Memory B cell (primary cell): Measurements from ENCODE around the gene WBP1L.
A peak's percentile ranks its signal among the peaks of the same experiment; 100 is the strongest.

ENCODE experiments used
- ATAC-seq: fragments of 150-1000 bp; cut with Tn5 transposase; 2 replicates; pipeline ENCODE4 v1.10.0; 2021; ENCODE audit warnings: low read depth, mild to moderate bottlenecking, moderate library complexity
- DNase-seq, 2 donors: peaks; one replicate each; pipeline ENCODE4 v3.0.0; 2022; ENCODE audit warnings: low spot score in 2 of 2
- H3K27ac Mint-ChIP-seq: one replicate; pipeline ENCODE4 v1.8.0; 2022; ENCODE audit warnings: mild to moderate bottlenecking, moderate library complexity, mixed read lengths
- H3K27me3 Mint-ChIP-seq: one replicate; pipeline ENCODE4 v1.8.0; 2022; ENCODE audit warnings: mixed read lengths
- H3K36me3 Mint-ChIP-seq: one replicate; pipeline ENCODE4 v1.8.0; 2022; ENCODE audit warnings: mild to moderate bottlenecking, mixed read lengths
- H3K4me1 Mint-ChIP-seq: one replicate; pipeline ENCODE4 v1.8.0; 2022; ENCODE audit warnings: mixed read lengths
- H3K4me3 Mint-ChIP-seq: one replicate; pipeline ENCODE4 v1.8.0; 2022; ENCODE audit warnings: mild to moderate bottlenecking, moderate library complexity, mixed read lengths
- H3K9me3 Mint-ChIP-seq: one replicate; pipeline ENCODE4 v1.8.0; 2022; ENCODE audit warnings: mixed read lengths

The WBP1L gene

GRCh38 chr10:102773986-102774385 lies 30.2 kb downstream of the WBP1L start:
- Mint-ChIP-seq H3K27me3 (no peaks in the 10 kb centered on the region), H3K9me3 (no peaks in the 10 kb centered on the region), H3K36me3 (peaks cover 2% of the 10 kb centered on the region), H3K4me3 (no peak overlapping the region), H3K4me1 (peaks cover 28% of the 10 kb centered on the region), H3K27ac (peak overlapping the region; percentile 3)
- DNase-seq, result no peak
- no peak for ATAC-seq

GRCh38 chr10:102775201-102775934 lies 31.6 kb downstream of the WBP1L start:
- Mint-ChIP-seq H3K27me3 (no peaks in the 10 kb centered on the region), H3K27ac (no peak overlapping the region), H3K4me1 (peaks cover 24% of the 10 kb centered on the region), H3K4me3 (no peak overlapping the region), H3K36me3 (peaks cover 3% of the 10 kb centered on the region), H3K9me3 (no peaks in the 10 kb centered on the region)
- no peak for ATAC-seq
- no peak for DNase-seq

GRCh38 chr10:102775935-102776669 lies 32.4 kb downstream of the WBP1L start:
- Mint-ChIP-seq H3K36me3 (peaks cover 3% of the 10 kb centered on the region), H3K4me3 (no peak overlapping the region), H3K9me3 (no peaks in the 10 kb centered on the region), H3K4me1 (peaks cover 24% of the 10 kb centered on the region), H3K27ac (no peak overlapping the region), H3K27me3 (no peaks in the 10 kb centered on the region)
- DNase-seq (no peak), ATAC-seq (no peak)

GRCh38 chr10:102776779-102777456 lies 33.2 kb downstream of the WBP1L start:
- peaks cover 26% of the 10 kb centered on the region for H3K4me1 Mint-ChIP-seq
- H3K27ac Mint-ChIP-seq, result no peak overlapping the region
- H3K9me3 Mint-ChIP-seq, result no peaks in the 10 kb centered on the region
- no peak for DNase-seq
- no peak overlapping the region for H3K4me3 Mint-ChIP-seq
- peaks cover 4% of the 10 kb centered on the region for H3K36me3 Mint-ChIP-seq
- no peak for ATAC-seq
- no peaks in the 10 kb centered on the region for H3K27me3 Mint-ChIP-seq

GRCh38 chr10:102777711-102778453 lies 34.1 kb downstream of the WBP1L start:
- Mint-ChIP-seq H3K4me1 (peaks cover 30% of the 10 kb centered on the region), H3K9me3 (no peaks in the 10 kb centered on the region), H3K36me3 (peaks cover 4% of the 10 kb centered on the region), H3K4me3 (no peak overlapping the region), H3K27me3 (no peaks in the 10 kb centered on the region), H3K27ac (no peak overlapping the region)
- ATAC-seq (no peak), DNase-seq (no peak)

- Mint-ChIP-seq H3K4me3 (no peak overlapping the region), H3K27ac (no peak overlapping the region), H3K4me1 (peaks cover 36% of the 10 kb centered on the region), H3K36me3 (peaks cover 6% of the 10 kb centered on the region), H3K9me3 (no peaks in the 10 kb centered on the region), H3K27me3 (no peaks in the 10 kb centered on the region)
- DNase-seq, result no peak
- ATAC-seq, result no peak
Measured at GRCh38 chr10:102778781-102779180, 35.0 kb downstream of the WBP1L start.

- H3K27ac Mint-ChIP-seq, result no peak overlapping the region
- peaks cover 31% of the 10 kb centered on the region for H3K4me1 Mint-ChIP-seq
Measured at GRCh38 chr10:102779680-102780526, 36.2 kb downstream of the WBP1L start.

GRCh38 chr10:102780527-102780808 lies 36.7 kb downstream of the WBP1L start:
- DNase-seq (no peak), ATAC-seq (no peak)
- Mint-ChIP-seq H3K27ac (no peak overlapping the region), H3K36me3 (peaks cover 6% of the 10 kb centered on the region), H3K4me1 (peaks cover 29% of the 10 kb centered on the region), H3K4me3 (no peak overlapping the region), H3K9me3 (no peaks in the 10 kb centered on the region), H3K27me3 (no peaks in the 10 kb centered on the region)

More at GRCh38 chr10:102779680-102780526, 36.2 kb downstream of the WBP1L start:
- H3K36me3 Mint-ChIP-seq, result peaks cover 6% of the 10 kb centered on the region
- no peak for DNase-seq
- H3K27me3 Mint-ChIP-seq, result no peaks in the 10 kb centered on the region
- no peak for ATAC-seq
- no peak overlapping the region for H3K4me3 Mint-ChIP-seq
- H3K9me3 Mint-ChIP-seq, result no peaks in the 10 kb centered on the region

GRCh38 chr10:102781090-102781920 lies 37.6 kb downstream of the WBP1L start:
- Mint-ChIP-seq H3K9me3 (no peaks in the 10 kb centered on the region), H3K4me1 (peaks cover 37% of the 10 kb centered on the region), H3K36me3 (peaks cover 6% of the 10 kb centered on the region), H3K27me3 (no peaks in the 10 kb centered on the region), H3K4me3 (no peak overlapping the region), H3K27ac (no peak overlapping the region)
- no peak for DNase-seq
- no peak for ATAC-seq

- Mint-ChIP-seq H3K27ac (no peak overlapping the region), H3K4me1 (peaks cover 40% of the 10 kb centered on the region), H3K27me3 (no peaks in the 10 kb centered on the region), H3K36me3 (peaks cover 6% of the 10 kb centered on the region), H3K9me3 (no peaks in the 10 kb centered on the region), H3K4me3 (no peak overlapping the region)
- ATAC-seq, result no peak
- no peak for DNase-seq
Measured at GRCh38 chr10:102781921-102782557, 38.3 kb downstream of the WBP1L start.

- no peak for ATAC-seq
- H3K27ac Mint-ChIP-seq, result no peak overlapping the region
- DNase-seq, result no peak
- peaks cover 42% of the 10 kb centered on the region for H3K4me1 Mint-ChIP-seq
- H3K4me3 Mint-ChIP-seq, result no peak overlapping the region
- H3K9me3 Mint-ChIP-seq, result no peaks in the 10 kb centered on the region
- H3K27me3 Mint-ChIP-seq, result no peaks in the 10 kb centered on the region
- H3K36me3 Mint-ChIP-seq, result peaks cover 10% of the 10 kb centered on the region
Measured at GRCh38 chr10:102782673-102783551, 39.2 kb downstream of the WBP1L start.

- no peak overlapping the region for H3K27ac Mint-ChIP-seq
- H3K4me3 Mint-ChIP-seq, result no peak overlapping the region
Measured at GRCh38 chr10:102783568-102783967, 39.8 kb downstream of the WBP1L start.

More at GRCh38 chr10:102783568-102783967, 39.8 kb downstream of the WBP1L start:
- peaks cover 10% of the 10 kb centered on the region for H3K36me3 Mint-ChIP-seq
- DNase-seq (no peak), ATAC-seq (no peak)
- H3K27me3 Mint-ChIP-seq, result no peaks in the 10 kb centered on the region
- H3K9me3 Mint-ChIP-seq, result no peaks in the 10 kb centered on the region
- peaks cover 37% of the 10 kb centered on the region for H3K4me1 Mint-ChIP-seq
